Breast epithelium (tissue), 4 donors: ENCODE results near the gene CACNA1I. TPM values are rescaled to one million over a fixed set of nuclear protein-coding genes. Genes with fewer than 3 reads are reported as not detected.

Source experiments
- DNase-seq, 2 donors: peaks; one replicate each; pipeline ENCODE4 v3.0.0-alpha.2; 2019; ENCODE audit warnings: low spot score in 2 of 2
- H3K27ac ChIP-seq, 2 donors: fragments of 200-600 bp; sonication (generic) in 1 of 2; one replicate each; pipeline ENCODE4 v1.5.1; 2016 to 2019; ENCODE audit warnings: mild to moderate bottlenecking in 1 of 2
- H3K27me3 ChIP-seq, 2 donors: fragments of 200-600 bp; sonication (generic) in 1 of 2; one replicate each; pipeline versions ENCODE4 v1.5.1 to v1.6.0; 2017 to 2019; ENCODE audit warnings: control low read depth in 1 of 2, mild to moderate bottlenecking in 1 of 2
- H3K36me3 ChIP-seq: fragments of 200-600 bp; one replicate; pipeline ENCODE4 v1.5.1; 2019
- H3K4me1 ChIP-seq, 2 donors: fragments of 200-600 bp; sonication (generic); one replicate each; pipeline ENCODE4 v1.5.1; 2016 to 2019; ENCODE audit warnings: control low read depth in 1 of 2
- H3K4me3 ChIP-seq, 3 donors: fragments of 200-600 bp; sonication (generic); 1 replicate in 2 of 3; 2 replicates in 1 of 3; pipeline ENCODE4 v1.5.1; 2016 to 2019; ENCODE audit warnings: mild to moderate bottlenecking in 3 of 3, moderate library complexity in 2 of 3
- H3K9me3 ChIP-seq, 2 donors: fragments of 200-600 bp; sonication (generic) in 1 of 2; one replicate each; pipeline ENCODE4 v1.5.1; 2016 to 2019; ENCODE audit warnings: control low read depth in 1 of 2
- POLR2A ChIP-seq: fragments of 450-650 bp; IDR thresholded peaks from one replicate; pipeline ENCODE4 v1.6.1; 2016; ENCODE audit warnings: antibody characterized with exemption, mild to moderate bottlenecking, moderate library complexity
- POLR2AphosphoS5 ChIP-seq, 3 donors: sonication (generic); formaldehyde crosslinking; IDR thresholded peaks; one replicate each; pipeline ENCODE4 v1.6.1; 2017; ENCODE audit warnings: antibody characterized with exemption in 3 of 3
- intact Hi-C: fragments of 100-400 bp; cut with DNase I; formaldehyde crosslinking; loops from one replicate; pipeline ENCODE4 v1.15.1; 2023; ENCODE audit warnings: low total_unique reads
- total RNA-seq, 3 donors: library from RNA; depleted of rRNA; stranded (reverse); fragments of >200 nt; gene quantifications; one replicate each; pipeline ENCODE4 v1.1.0, GENCODE V29; 2016
- TF ChIP-seq, protein P1 (sequence below), 3 donors: fragments of 450-650 bp; IDR thresholded peaks; one replicate each; pipeline ENCODE4 v1.5.1; 2016 to 2017; ENCODE audit warnings: antibody characterized with exemption in 3 of 3, mild to moderate bottlenecking in 3 of 3, moderate library complexity in 3 of 3

Gene CACNA1I
- total RNA-seq, 3 donors from 2014 or later, result 0.32 to 0.44 (median 0.33) TPM

DNA sequence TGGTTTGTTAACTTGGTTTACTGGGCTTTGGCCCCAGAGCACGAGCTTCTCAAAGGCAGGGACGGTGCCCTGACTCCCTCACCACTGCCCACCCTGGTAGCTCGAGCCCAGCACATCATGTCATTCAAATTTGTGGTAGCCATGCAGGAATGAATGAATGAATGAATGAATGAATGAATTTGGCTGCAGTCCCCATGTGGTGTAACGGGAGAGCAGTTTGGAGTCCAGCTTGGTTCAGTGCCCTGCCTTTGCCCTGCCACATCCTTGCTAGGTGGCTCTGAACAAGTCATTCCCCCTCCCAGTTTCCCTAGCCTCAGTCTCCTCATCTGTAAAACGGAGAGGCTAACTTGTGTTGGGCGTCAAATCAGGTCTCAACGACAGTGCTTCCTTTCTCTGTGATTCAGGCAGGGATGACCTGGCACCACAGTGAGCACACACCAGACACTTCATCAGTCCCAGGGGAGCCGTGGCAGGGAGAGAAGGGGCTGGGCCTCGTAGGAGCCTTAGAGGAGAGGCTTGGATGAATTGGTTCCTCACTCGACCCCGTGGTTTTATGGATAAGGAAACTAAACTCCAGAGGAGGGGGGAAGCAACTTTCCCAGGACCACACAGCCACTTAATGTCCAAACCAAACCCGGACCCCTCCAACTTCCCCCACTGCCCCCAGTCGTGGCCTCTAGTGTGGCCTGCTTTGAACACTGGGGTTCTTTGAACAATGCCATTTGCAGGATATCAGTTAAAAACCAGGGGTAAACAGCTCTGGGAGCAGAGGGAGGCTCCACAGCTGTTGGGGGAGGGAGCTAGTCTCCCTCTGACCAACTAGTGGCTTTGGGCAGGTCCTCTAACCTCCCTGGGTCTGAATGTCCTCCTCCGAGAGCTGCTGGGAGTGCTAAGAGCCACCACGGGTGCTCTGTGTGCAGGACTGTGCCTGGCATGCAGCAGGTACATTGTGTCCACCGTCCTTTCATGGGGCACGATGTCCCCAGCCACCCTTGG lies 86.2 kb downstream of the CACNA1I start:
- H3K27ac ChIP-seq, result no peak overlapping the region
- intact Hi-C loops, result no loop called here

DNA sequence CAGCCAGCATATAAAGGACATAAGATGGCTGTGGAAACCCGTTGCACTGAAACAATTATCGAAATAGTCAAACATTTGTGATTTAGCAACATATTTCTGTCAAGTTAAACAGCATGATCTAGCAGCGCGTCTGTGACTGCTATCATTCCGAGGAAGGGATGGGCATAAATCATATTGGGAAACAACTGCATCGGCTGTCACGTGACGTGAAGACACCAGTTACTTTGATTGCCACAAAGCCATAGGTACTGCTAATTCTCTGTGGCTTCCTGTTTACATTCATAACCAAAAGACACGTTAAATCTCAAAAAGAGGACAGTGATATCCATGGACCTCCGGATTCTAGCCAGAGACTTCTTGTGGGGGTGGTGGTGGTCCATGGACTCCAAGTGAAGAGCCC lies 87.8 kb downstream of the CACNA1I start:
- intact Hi-C loops, result no loop called here
- Histone ChIP-seq H3K27me3 (peaks cover 8 to 55% of the 10 kb centered on the region in 2 donors), H3K4me3 (no peak overlapping the region), H3K4me1 (no peaks in the 10 kb centered on the region), H3K9me3 (no peaks in the 10 kb centered on the region), H3K36me3 (no peaks in the 10 kb centered on the region), H3K27ac (no peak overlapping the region)
- TF ChIP-seq, protein P1, sequence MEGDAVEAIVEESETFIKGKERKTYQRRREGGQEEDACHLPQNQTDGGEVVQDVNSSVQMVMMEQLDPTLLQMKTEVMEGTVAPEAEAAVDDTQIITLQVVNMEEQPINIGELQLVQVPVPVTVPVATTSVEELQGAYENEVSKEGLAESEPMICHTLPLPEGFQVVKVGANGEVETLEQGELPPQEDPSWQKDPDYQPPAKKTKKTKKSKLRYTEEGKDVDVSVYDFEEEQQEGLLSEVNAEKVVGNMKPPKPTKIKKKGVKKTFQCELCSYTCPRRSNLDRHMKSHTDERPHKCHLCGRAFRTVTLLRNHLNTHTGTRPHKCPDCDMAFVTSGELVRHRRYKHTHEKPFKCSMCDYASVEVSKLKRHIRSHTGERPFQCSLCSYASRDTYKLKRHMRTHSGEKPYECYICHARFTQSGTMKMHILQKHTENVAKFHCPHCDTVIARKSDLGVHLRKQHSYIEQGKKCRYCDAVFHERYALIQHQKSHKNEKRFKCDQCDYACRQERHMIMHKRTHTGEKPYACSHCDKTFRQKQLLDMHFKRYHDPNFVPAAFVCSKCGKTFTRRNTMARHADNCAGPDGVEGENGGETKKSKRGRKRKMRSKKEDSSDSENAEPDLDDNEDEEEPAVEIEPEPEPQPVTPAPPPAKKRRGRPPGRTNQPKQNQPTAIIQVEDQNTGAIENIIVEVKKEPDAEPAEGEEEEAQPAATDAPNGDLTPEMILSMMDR (IDR thresholded peaks at IDR 0.05), result no peak
- TF ChIP-seq POLR2A (no peak), POLR2AphosphoS5 (IDR thresholded peaks at IDR 0.05) (no peak)
- no peak for DNase-seq

More for the DNA sequence above, 86.2 kb downstream of the CACNA1I start:
- Histone ChIP-seq H3K36me3 (no peaks in the 10 kb centered on the region), H3K27me3 (peaks cover under 1 to 40% of the 10 kb centered on the region in 2 donors), H3K9me3 (peaks cover 0 to 3% of the 10 kb centered on the region in 2 donors), H3K4me3 (no peak overlapping the region), H3K4me1 (no peaks in the 10 kb centered on the region)
- TF ChIP-seq POLR2AphosphoS5 (IDR thresholded peaks at IDR 0.05) (no peak), POLR2A (no peak)
- TF ChIP-seq, protein P1 (IDR thresholded peaks at IDR 0.05), result no peak
- DNase-seq, result no peak

DNA sequence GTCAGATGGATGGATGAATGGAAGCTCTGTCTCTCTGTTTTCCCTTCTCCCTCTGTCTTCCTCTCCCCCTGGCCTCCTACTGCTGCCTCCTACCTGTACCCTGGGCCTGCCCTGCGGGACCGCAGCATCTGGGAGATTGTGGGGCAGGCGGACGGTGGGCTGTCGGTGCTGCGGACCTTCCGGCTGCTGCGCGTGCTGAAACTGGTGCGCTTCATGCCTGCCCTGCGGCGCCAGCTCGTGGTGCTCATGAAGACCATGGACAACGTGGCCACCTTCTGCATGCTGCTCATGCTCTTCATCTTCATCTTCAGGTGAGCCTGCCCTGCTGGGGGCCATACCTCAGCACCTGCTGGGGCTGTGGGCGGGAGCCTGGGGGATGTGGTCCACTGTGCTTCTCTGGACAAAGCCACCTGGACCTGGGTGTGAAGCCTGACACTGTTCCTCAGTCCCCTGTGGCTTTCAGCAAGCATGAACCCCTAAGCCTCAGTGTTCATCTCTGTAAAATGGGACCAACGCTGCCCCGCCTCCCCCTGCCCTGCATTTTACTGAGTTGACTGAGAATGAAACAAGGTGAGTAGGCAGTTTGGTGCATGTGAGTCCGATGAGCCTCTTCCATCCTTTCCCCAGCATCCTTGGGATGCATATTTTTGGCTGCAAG lies 88.4 kb downstream of the CACNA1I start:
- no peak overlapping the region for H3K4me3 ChIP-seq
- TF ChIP-seq, protein P1 (IDR thresholded peaks at IDR 0.05), result no peak
- TF ChIP-seq POLR2AphosphoS5 (IDR thresholded peaks at IDR 0.05), result no peak
- H3K36me3 ChIP-seq, result no peaks in the 10 kb centered on the region
- H3K27me3 ChIP-seq, result peaks cover 8 to 61% of the 10 kb centered on the region in 2 donors
- intact Hi-C loops, result no loop called here
- no peaks in the 10 kb centered on the region for H3K4me1 ChIP-seq
- no peak overlapping the region for H3K27ac ChIP-seq
- DNase-seq, result no peak
- H3K9me3 ChIP-seq, result no peaks in the 10 kb centered on the region

DNA sequence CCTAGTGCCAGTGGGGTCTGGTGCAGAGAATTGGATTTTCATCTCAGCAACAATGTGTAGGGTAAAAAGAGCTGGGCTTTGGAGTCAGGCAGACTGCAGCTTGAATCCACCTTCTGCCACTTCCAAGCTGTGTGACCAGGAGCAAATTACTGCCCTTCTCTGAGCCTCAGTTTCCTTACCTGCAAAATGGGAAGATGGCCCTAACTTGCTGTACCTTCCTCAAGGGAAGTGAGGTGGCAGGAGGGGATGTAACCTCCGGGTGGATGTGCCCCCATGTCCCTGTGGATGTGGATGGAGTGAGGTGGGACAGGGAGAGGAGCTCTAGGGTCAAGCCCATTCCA lies 90.9 kb downstream of the CACNA1I start:
- no peaks in the 10 kb centered on the region for H3K4me1 ChIP-seq
- peaks cover 8 to 64% of the 10 kb centered on the region in 2 donors for H3K27me3 ChIP-seq
- H3K9me3 ChIP-seq, result no peaks in the 10 kb centered on the region
- H3K4me3 ChIP-seq, result peak overlapping the region in 1 of 3 donors; percentile 61
- H3K27ac ChIP-seq, result no peak overlapping the region
- no peak for TF ChIP-seq POLR2AphosphoS5 (IDR thresholded peaks at IDR 0.05)
- TF ChIP-seq, protein P1 (IDR thresholded peaks at IDR 0.05), result no peak
- no peak for TF ChIP-seq POLR2A
- DNase-seq, result no peak
- intact Hi-C loops, result no loop called here
- no peaks in the 10 kb centered on the region for H3K36me3 ChIP-seq
